Measurements from ENCODE around the gene CBX4. TPM values are rescaled to one million over a fixed set of nuclear protein-coding genes. Genes with fewer than 3 reads are reported as not detected.

CBX4 gene
- total and polyA plus RNA-seq, 2 donors = 8.2 to 14.7 TPM

- H3K4me3 ChIP-seq (ENCODE audit: low read depth, low read length) = peak overlapping the region; percentile 47
- H3K27ac ChIP-seq (ENCODE audit: low read depth) = no peak overlapping the region
- 1% methylated on average over 19 of the region's 19 CpGs for WGBS
- H3K36me3 ChIP-seq (ENCODE audit: insufficient read depth) = no peaks in the 10 kb centered on the region
- peaks cover 2% of the 10 kb centered on the region for H3K4me1 ChIP-seq (ENCODE audit: insufficient read depth)
- no peak for DNase-seq (ENCODE audit: extremely low spot score)
These were observed 42.8 kb downstream of the CBX4 start for GRCh38 chr17:79796444-79796762.

- H3K4me1 ChIP-seq (ENCODE audit: insufficient read depth) = peaks cover 2% of the 10 kb centered on the region
- WGBS = 78% methylated on average over 8 of the region's 8 CpGs
- H3K27ac ChIP-seq (ENCODE audit: low read depth) = no peak overlapping the region
- no peak for DNase-seq (ENCODE audit: extremely low spot score)
- no peaks in the 10 kb centered on the region for H3K36me3 ChIP-seq (ENCODE audit: insufficient read depth)
- H3K4me3 ChIP-seq (ENCODE audit: low read depth, low read length) = no peak overlapping the region
These were observed 43.3 kb downstream of the CBX4 start for GRCh38 chr17:79795795-79796443.

- H3K36me3 ChIP-seq (ENCODE audit: insufficient read depth) = no peaks in the 10 kb centered on the region
- peaks cover 2% of the 10 kb centered on the region for H3K4me1 ChIP-seq (ENCODE audit: insufficient read depth)
- H3K27ac ChIP-seq (ENCODE audit: low read depth) = no peak overlapping the region
- DNase-seq (ENCODE audit: extremely low spot score) = no peak
- 80% methylated on average over 47 of the region's 47 CpGs for WGBS
- H3K4me3 ChIP-seq (ENCODE audit: low read depth, low read length) = no peak overlapping the region
These were observed 44.4 kb downstream of the CBX4 start for GRCh38 chr17:79794659-79795511.

- no peak for DNase-seq (ENCODE audit: extremely low spot score)
- 37% methylated on average over 3 of the region's 3 CpGs for WGBS
- H3K4me3 ChIP-seq (ENCODE audit: low read depth, low read length) = no peak overlapping the region
- no peaks in the 10 kb centered on the region for H3K36me3 ChIP-seq (ENCODE audit: insufficient read depth)
- peaks cover 2% of the 10 kb centered on the region for H3K4me1 ChIP-seq (ENCODE audit: insufficient read depth)
- no peak overlapping the region for H3K27ac ChIP-seq (ENCODE audit: low read depth)
These were observed 45.3 kb downstream of the CBX4 start for GRCh38 chr17:79793924-79794304.

GRCh38 chr17:79792984-79793923 lies 46.0 kb downstream of the CBX4 start:
- DNase-seq (ENCODE audit: extremely low spot score) = no peak
- 14% methylated on average over 63 of the region's 63 CpGs for WGBS
- Histone ChIP-seq H3K4me3 (ENCODE audit: low read depth, low read length) (peak overlapping the region; percentile 11), H3K4me1 (ENCODE audit: insufficient read depth) (peaks cover 2% of the 10 kb centered on the region), H3K36me3 (ENCODE audit: insufficient read depth) (no peaks in the 10 kb centered on the region), H3K27ac (ENCODE audit: low read depth) (no peak overlapping the region)

- H3K4me1 ChIP-seq (ENCODE audit: insufficient read depth) = peaks cover 2% of the 10 kb centered on the region
These were observed 46.8 kb downstream of the CBX4 start for GRCh38 chr17:79792341-79792871.

GRCh38 chr17:79791735-79792161 lies 47.5 kb downstream of the CBX4 start:
- H3K27ac ChIP-seq (ENCODE audit: low read depth) = no peak overlapping the region
- H3K4me3 ChIP-seq (ENCODE audit: low read depth, low read length) = no peak overlapping the region
- DNase-seq (ENCODE audit: extremely low spot score) = no peak
- WGBS = 8% methylated on average over 26 of the region's 26 CpGs
- no peaks in the 10 kb centered on the region for H3K36me3 ChIP-seq (ENCODE audit: insufficient read depth)
- peaks cover 2% of the 10 kb centered on the region for H3K4me1 ChIP-seq (ENCODE audit: insufficient read depth)

More at GRCh38 chr17:79792341-79792871, 46.8 kb downstream of the CBX4 start:
- H3K27ac ChIP-seq (ENCODE audit: low read depth) = no peak overlapping the region
- H3K36me3 ChIP-seq (ENCODE audit: insufficient read depth) = no peaks in the 10 kb centered on the region
- no peak for DNase-seq (ENCODE audit: extremely low spot score)
- WGBS = 11% methylated on average over 22 of the region's 22 CpGs
- H3K4me3 ChIP-seq (ENCODE audit: low read depth, low read length) = no peak overlapping the region

GRCh38 chr17:79790805-79791734 lies 48.2 kb downstream of the CBX4 start:
- WGBS = 7% methylated on average over 68 of the region's 68 CpGs
- no peaks in the 10 kb centered on the region for H3K36me3 ChIP-seq (ENCODE audit: insufficient read depth)
- H3K27ac ChIP-seq (ENCODE audit: low read depth) = no peak overlapping the region
- no peak overlapping the region for H3K4me3 ChIP-seq (ENCODE audit: low read depth, low read length)
- no peak for DNase-seq (ENCODE audit: extremely low spot score)
- peaks cover 2% of the 10 kb centered on the region for H3K4me1 ChIP-seq (ENCODE audit: insufficient read depth)

- Histone ChIP-seq H3K4me3 (ENCODE audit: low read depth, low read length) (no peak overlapping the region), H3K36me3 (ENCODE audit: insufficient read depth) (no peaks in the 10 kb centered on the region), H3K27ac (ENCODE audit: low read depth) (no peak overlapping the region), H3K4me1 (ENCODE audit: insufficient read depth) (peaks cover 2% of the 10 kb centered on the region)
- no peak for DNase-seq (ENCODE audit: extremely low spot score)
- 6% methylated on average over 74 of the region's 74 CpGs for WGBS
These were observed 49.1 kb downstream of the CBX4 start for GRCh38 chr17:79789943-79790804.

- H3K36me3 ChIP-seq (ENCODE audit: insufficient read depth) = no peaks in the 10 kb centered on the region
- H3K27ac ChIP-seq (ENCODE audit: low read depth) = no peak overlapping the region
- H3K4me3 ChIP-seq (ENCODE audit: low read depth, low read length) = no peak overlapping the region
- peaks cover 2% of the 10 kb centered on the region for H3K4me1 ChIP-seq (ENCODE audit: insufficient read depth)
- WGBS = 24% methylated on average over 52 of the region's 52 CpGs
- no peak for DNase-seq (ENCODE audit: extremely low spot score)
These were observed 50.0 kb downstream of the CBX4 start for GRCh38 chr17:79788989-79789942.

- Histone ChIP-seq H3K4me1 (ENCODE audit: insufficient read depth) (peaks cover 2% of the 10 kb centered on the region), H3K27ac (ENCODE audit: low read depth) (no peak overlapping the region), H3K4me3 (ENCODE audit: low read depth, low read length) (no peak overlapping the region), H3K36me3 (ENCODE audit: insufficient read depth) (no peaks in the 10 kb centered on the region)
- WGBS = 76% methylated on average over 5 of the region's 5 CpGs
- DNase-seq (ENCODE audit: extremely low spot score) = no peak
These were observed 50.8 kb downstream of the CBX4 start for GRCh38 chr17:79788455-79788854.

All from urinary bladder (tissue), 4 donors.